HEK293T (cell line): ENCODE data around the gene TRIML1.

ENCODE experiments used
- BHLHE40 ChIP-seq: fragments of 450-650 bp; IDR thresholded peaks from 2 replicates; pipeline ENCODE4 v1.6.1; 2016; ENCODE audit warnings: mild to moderate bottlenecking, moderate library complexity, borderline replicate concordance
- FOXA1 ChIP-seq: fragments of 450-650 bp; IDR thresholded peaks from 2 replicates; pipeline ENCODE4 v1.6.1; 2016; ENCODE audit warnings: mild to moderate bottlenecking
- FOXK2 ChIP-seq: fragments of 450-650 bp; IDR thresholded peaks from 2 replicates; pipeline ENCODE4 v1.6.1; 2016; ENCODE audit warnings: mild to moderate bottlenecking
- FOXM1 ChIP-seq: fragments of 450-650 bp; IDR thresholded peaks from 2 replicates; pipeline ENCODE4 v1.6.1; 2017; ENCODE audit warnings: mild to moderate bottlenecking, borderline replicate concordance
- HDGF ChIP-seq: fragments of 450-650 bp; IDR thresholded peaks from 2 replicates; pipeline ENCODE4 v1.6.1; 2017; ENCODE audit warnings: antibody characterized with exemption, borderline replicate concordance
- L3MBTL2 ChIP-seq: fragments of 450-650 bp; conservative IDR thresholded peaks from 2 replicates; pipeline ENCODE4 v1.6.1; 2016; ENCODE audit warnings: mild to moderate bottlenecking
- LEF1 ChIP-seq: fragments of 450-650 bp; IDR thresholded peaks from 2 replicates; pipeline ENCODE4 v1.6.1; 2017; ENCODE audit warnings: mild to moderate bottlenecking, borderline replicate concordance
- PKNOX1 ChIP-seq: fragments of 450-650 bp; IDR thresholded peaks from 2 replicates; pipeline ENCODE4 v1.6.1; 2016
- SP1 ChIP-seq: fragments of 450-650 bp; IDR thresholded peaks from 2 replicates; pipeline ENCODE4 v1.6.1; 2017
- SUZ12 ChIP-seq: fragments of 450-650 bp; IDR thresholded peaks from 2 replicates; pipeline ENCODE4 v1.6.1; 2016; ENCODE audit warnings: mild to moderate bottlenecking
- ZNF384 ChIP-seq: fragments of 450-650 bp; IDR thresholded peaks from 2 replicates; pipeline ENCODE4 v1.6.1; 2016

GRCh38 chr4:188139671-188140070, 430 bp downstream of the TRIML1 start:
- TF ChIP-seq PKNOX1 = no peak
- no peak for TF ChIP-seq BHLHE40
- no peak for TF ChIP-seq HDGF
- TF ChIP-seq SP1 = no peak
- no peak for TF ChIP-seq FOXA1
- no peak for TF ChIP-seq LEF1
- no peak for TF ChIP-seq ZNF384
- TF ChIP-seq FOXK2 = no peak
- TF ChIP-seq FOXM1 = no peak
- no peak for TF ChIP-seq SUZ12
- no peak for TF ChIP-seq L3MBTL2
